CD1c-positive myeloid dendritic cell (primary cell): ENCODE measurements around the gene IL1F10.

ENCODE experiments used
- DNase-seq: peaks from one replicate; pipeline ENCODE4 v3.0.0-alpha.2; 2016; ENCODE audit errors: extremely low spot score

IL1F10 gene

DNA sequence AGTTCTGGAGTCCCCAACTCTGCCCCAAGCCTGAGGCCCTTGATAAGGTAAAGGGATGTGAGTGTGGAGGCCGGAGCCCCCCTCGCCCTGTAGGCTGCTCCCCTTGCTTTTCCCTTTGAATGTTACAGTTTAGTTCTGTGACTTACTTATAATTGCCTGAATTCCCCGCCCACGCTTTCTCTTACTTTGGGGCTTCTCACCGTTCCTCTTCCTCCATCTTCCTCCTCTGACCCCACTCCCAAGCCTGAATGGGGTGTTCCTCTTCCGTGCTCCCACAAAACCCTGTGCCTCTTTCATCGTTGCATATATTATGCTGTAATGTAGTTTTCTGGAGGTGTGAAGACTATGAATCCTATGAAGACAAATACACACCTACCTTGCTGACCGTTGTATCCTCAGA lies 44.7 kb downstream of the IL1F10 start:
- peak; percentile 66 for DNase-seq

DNA sequence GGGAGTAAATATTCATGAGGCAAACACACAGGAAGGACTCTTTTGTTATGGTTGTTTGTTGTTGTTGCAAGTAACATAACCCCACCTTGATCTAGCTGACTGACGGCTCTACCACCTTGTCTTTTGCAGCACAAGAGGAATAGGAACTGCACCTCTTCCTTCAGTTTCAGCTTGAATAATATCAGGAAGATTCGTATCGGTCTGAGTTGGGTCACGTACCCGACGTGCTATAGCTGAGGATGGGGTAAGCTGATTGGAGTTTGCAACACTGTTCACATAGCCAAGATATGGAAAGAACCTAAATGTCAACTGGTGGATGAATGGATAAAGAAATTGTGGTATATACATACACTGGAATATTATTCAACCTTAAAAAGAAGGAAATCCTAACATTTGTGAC lies 45.1 kb downstream of the IL1F10 start:
- peak; percentile 71 for DNase-seq

DNA sequence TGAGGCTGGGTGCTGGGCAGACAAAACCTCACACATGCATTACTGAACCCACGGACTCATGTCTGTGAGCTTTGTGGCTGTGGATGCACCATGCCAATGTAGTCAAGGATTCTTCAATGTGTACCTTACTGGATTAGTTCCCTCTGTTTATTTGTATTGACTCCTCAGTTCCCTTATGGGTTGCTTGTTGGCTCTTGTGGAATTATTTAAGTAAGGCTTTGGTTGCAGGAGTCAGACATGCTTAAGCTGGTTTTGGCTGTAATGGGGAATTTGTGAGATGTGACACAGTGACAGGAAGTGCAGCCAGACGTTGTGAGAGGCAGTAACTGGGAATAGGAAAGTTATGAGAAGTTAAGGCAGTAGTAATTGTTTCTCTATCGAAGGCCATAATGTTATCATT lies 46.0 kb downstream of the IL1F10 start:
- DNase-seq = peak; percentile 63

DNA sequence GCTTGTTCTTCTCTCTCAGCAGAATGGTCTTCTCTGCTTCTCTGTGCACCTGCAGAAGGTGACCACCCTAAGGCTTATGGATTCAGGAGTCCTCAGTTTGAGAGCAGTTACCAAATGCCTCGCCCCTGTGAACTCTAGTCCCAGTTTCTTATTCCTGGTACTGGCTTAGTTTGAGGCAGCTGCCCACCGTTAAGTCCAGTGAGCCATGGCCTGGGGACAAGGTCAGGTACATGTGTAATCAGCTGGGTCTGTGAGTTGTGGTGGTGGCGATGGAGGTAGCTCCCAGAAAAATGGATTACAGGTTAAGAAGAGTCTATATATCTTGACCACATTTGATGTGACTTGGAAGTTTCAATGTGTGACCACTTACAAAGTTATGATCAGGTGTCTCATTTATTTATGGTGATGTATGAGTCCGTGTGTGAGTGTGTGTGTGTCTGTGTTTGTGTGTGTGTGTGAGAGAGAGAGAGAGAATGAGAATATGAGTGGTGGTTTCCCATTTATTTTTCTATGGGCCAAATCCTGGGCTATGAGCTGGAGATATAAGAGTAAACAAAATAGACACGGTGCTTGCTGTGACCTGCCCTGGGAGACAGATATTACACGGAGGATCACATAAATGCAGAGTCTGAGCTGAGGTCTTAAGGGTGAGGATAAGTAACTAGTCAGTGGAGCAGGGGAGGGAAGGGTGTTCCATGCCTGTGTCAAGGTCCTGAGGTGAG lies 46.6 kb downstream of the IL1F10 start:
- DNase-seq = no peak

DNA sequence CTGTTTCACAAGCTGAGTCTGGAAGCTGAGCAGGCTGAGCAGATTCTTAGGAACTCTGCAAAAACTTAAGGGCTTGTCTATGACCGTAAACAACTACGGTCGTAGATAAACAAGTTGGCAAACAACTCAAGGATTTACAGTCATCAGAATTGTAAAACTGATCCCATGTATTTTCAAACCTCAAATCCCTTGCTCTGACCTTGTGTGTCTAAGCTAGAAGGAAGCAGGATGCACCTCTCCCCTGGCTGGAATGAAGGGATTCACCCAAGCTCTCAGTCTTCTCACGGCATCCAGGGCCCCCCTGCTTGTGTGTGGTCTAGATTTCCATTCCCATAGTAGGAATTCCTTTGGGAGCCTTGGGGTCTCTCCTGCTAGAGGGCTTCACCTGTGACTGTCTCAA lies 47.2 kb downstream of the IL1F10 start:
- DNase-seq = peak; percentile 72

DNA sequence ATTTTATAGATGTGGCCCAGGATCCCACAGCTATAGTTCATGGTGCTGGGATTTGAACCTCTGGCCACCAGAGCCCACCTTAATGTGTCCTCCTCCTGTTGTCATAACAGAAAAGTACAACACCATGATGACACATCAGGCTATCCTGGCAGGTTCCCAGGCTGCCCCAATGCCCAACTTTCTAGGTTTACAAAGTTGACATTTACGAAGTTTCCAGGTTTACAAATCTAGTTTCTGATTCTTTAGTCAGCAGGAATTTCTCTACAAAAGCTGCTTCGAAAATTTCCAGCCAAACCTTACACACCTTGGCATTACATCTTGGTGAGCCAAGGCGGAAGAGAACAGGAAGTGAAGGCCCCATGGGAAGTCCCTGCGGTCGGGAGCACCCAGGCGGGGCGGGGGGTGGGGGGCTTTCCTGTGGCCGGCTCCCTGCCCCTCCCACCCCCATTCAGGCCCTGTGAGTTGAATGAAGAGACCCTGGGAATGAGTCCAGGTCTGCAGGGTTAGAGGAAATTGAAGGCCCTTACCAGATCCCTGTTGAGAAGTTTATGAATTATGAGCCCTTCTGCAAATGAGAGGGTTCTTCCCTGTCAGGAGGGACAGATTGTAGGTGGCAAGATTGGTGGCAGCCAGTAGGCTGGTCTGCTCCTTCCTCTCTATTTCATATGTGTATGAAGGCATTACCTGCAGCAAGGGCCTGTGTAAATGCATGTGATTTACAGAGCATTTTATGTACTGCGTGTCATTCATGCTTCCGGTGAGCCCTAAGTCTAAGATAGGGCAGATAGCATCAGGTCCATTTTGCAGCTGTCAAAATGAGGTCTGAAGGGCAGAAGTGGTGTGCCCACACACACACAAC lies 48.6 kb downstream of the IL1F10 start:
- peak; percentile 52 for DNase-seq

DNA sequence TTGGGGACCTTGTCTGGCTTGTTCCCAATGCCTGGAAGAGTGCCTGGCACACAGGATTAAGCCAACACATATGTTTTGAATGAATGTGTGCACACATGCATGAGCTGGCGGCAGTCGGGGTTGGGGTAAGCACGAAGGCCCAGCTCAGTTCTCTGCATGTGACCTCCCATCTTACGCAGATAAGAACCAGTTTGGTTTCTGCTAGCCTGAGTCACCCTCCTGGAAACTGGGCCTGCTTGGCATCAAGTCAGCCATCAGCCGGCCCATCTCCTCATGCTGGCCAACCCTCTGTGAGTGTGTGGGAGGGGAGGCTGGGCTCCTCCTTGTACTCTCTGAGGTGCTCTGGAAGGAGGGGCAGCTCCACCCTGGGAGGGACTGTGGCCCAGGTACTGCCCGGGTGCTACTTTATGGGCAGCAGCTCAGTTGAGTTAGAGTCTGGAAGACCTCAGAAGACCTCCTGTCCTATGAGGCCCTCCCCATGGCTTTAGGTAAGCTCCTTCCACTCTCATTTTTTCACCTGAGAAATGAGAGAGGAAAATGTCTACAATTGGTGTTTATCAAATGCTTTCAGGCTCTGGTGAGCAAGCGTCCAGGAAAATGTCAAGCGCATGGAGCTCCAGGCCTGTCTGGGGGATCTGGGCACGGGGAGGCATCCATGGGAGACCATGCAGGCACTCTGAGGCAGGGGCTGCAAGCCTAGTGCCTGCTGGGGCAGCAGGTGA lies 49.9 kb downstream of the IL1F10 start:
- peak; percentile 65 for DNase-seq

DNA sequence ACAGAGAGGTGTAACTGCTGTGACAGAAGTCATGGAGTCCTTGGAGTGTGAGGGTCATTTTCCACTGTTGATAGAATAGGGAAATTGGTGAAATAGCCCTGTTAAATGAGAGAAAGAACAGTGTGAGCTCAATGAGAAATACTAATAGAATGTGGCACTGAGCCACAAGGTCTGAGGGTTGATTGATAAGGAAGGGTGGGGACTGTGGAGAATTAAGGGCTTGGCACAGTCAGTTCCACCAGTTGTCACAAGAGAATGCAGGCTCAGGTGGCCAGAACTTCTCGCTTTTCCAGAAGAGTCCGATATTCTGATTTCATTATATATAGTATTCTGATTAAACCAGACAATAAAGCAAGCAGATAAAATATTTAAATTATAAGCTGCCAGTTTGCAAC lies 50.5 kb downstream of the IL1F10 start:
- DNase-seq = no peak

DNA sequence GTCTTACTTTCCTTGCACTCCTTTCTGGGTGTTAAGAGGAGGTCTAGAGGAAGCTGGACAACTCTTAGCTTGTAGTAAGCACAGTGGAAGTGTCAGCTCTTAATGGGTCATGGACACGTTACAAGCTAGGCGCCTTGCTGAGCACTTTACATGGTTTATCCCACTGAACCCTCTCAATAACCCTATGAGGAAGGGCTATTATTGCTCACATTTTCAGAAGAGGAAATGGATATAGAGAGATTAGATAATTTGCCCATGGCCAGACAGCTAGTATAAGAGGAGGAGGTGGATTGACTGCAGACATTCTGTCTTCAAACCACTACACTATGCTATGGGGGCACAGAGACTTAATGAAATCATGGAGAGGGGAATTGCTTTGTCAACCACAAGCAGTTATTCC lies 51.3 kb downstream of the IL1F10 start:
- peak; percentile 52 for DNase-seq

DNA sequence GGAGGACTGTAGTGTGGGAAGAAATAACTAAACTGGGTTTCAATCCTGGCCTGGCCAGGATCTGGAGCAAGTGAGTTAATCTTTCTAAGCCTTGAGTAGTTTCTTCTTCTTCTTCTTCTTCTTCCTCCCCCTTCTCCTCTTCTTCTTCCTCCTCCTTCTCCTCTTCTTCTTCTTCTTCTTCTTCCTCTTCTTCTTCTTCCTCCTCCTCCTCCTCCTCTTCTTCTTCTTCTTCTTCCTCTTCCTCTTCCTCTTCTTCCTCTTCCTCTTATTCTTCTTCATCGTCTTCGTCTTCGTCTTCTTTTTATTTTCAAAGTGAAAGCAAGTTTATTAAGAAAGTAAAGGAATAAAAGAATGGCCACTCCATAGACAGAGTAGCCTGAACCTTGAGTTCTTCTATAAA lies 53.1 kb downstream of the IL1F10 start:
- DNase-seq = no peak

DNA sequence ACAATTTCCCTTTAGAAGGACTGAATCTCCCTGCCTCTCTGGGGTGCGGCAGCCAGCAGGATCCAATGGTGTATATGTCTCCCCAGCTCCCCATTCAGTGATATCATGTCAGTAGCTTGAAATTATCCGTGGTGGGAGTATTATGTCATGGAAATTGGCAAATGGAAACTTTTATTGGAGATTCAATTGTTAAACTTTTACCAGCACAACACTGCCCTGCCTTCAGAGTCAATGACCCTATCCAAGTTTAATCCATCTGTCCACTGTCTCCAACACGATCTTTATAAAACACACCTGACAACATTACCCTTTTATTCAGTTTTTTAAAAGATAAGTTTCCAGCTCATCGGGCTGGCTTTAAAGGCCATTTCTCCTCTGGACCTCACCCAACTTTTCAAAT lies 54.6 kb downstream of the IL1F10 start:
- DNase-seq = no peak

DNA sequence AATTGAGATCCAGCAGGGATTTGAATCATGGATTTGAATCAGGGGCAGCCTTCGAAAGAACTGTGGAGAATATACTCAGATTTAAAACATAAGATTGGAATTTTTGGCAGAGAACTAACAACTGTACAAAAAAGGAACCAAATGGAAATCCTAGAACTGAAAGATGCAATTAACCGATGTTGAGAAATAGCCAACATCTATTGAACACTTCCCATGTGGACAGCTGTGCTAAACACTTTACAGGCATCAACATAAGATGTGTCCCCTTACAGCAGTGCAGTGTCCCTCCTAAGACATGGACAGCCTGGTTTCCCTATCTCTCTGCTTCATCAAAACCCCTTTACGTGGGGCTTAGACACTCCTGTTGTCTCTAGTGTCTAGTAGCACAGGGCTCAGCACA lies 56.0 kb downstream of the IL1F10 start:
- DNase-seq = peak; percentile 81

DNA sequence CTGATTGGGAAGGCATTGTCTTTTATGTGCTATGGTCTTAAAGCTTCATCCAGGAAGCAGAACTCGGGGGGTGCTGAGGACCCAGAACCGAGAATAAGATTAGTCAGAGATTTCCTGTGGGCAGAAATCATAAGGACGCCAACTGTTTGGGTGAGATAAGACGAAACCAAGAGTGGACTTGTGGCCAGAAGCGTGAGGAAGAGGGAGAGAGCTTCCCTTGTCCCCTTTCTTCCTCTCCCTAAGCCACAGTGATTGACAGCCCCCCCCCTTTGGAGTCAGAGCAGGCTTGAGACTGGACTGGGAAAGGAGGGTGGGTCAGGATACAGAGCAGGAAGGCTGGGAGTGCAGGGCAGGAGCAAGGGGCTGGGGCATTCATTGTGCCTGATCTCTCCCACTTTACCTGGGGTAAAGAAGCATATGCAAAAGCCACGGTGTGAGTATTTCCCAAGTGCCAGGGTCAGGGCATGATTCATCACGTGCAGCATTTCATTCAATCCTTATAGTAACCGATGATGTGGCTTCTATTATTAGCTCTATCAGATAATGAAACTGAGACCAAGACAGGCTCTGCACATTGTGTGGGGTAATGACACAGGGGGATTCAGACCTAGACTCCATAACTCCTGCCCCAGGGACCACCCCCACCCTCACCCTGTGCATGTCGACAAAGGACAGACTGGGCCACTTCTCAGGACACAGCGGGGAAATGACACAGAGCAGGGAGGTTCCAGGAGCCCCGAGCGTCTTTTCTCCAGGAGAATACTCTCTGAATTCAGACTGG lies 56.6 kb downstream of the IL1F10 start:
- peak; percentile 91 for DNase-seq
